IPS-18a (cell line): ENCODE data around the gene USP36.
A peak's percentile ranks its signal among the peaks of the same experiment; 100 is the strongest.
"Not testable (repeated sequence)": the region's sequence is repeated elsewhere in the genome, so short reads cannot be mapped to it uniquely, and the experiment has no call there.

ENCODE experiments used
- H3K27ac ChIP-seq: one replicate; pipeline ENCODE4 v1.5.1; 2013; ENCODE audit warnings: low read length
- H3K27me3 ChIP-seq: one replicate; pipeline ENCODE4 v1.6.1; 2013; ENCODE audit warnings: mild to moderate bottlenecking, low read length; ENCODE audit not compliant: control insufficient read depth, insufficient read depth
- H3K36me3 ChIP-seq: one replicate; pipeline ENCODE4 v1.6.1; 2013; ENCODE audit warnings: low read depth, low read length; ENCODE audit not compliant: control insufficient read depth
- H3K4me1 ChIP-seq: one replicate; pipeline ENCODE4 v1.6.1; 2013; ENCODE audit warnings: low read depth, low read length; ENCODE audit not compliant: control insufficient read depth
- H3K4me3 ChIP-seq: one replicate; pipeline ENCODE4 v1.5.1; 2013; ENCODE audit warnings: low read length
- H3K9ac ChIP-seq: one replicate; pipeline ENCODE4 v1.6.1; 2013; ENCODE audit warnings: mild to moderate bottlenecking, low read length, moderate library complexity
- H3K9me3 ChIP-seq: one replicate; pipeline ENCODE4 v1.6.1; 2013; ENCODE audit warnings: low read depth, low read length; ENCODE audit not compliant: control insufficient read depth

Gene USP36

GRCh38 chr17:78840780-78841611 lies at the start of gene USP36:
Gene USP36, minus strand, starts transcription at chr17:78840814. Its CDS starts 4,451 bp downstream, at chr17:78836363.
- H3K27ac ChIP-seq = peak within 1 kb of the TSS; percentile 49
- H3K36me3 ChIP-seq = peaks cover 18% of the 10 kb centered on the region
- H3K4me3 ChIP-seq = peak within 1 kb of the TSS; percentile 88
- peaks cover 13% of the 10 kb centered on the region for H3K4me1 ChIP-seq
- H3K27me3 ChIP-seq = no peaks in the 10 kb centered on the region
- no peaks in the 10 kb centered on the region for H3K9me3 ChIP-seq
- peak within 1 kb of the TSS; percentile 90 for H3K9ac ChIP-seq

GRCh38 chr17:78890096-78890495 lies 49.5 kb upstream of the USP36 start:
- not testable (repeated sequence) for H3K9ac ChIP-seq, H3K27ac ChIP-seq, H3K4me1 ChIP-seq

GRCh38 chr17:78889531-78889930 lies 48.9 kb upstream of the USP36 start:
- Histone ChIP-seq H3K9ac (no peak overlapping the region), H3K4me3 (no peak overlapping the region), H3K4me1 (peaks cover 3% of the 10 kb centered on the region), H3K9me3 (no peaks in the 10 kb centered on the region), H3K36me3 (no peaks in the 10 kb centered on the region), H3K27ac (no peak overlapping the region), H3K27me3 (no peaks in the 10 kb centered on the region)

More at GRCh38 chr17:78890096-78890495, 49.5 kb upstream of the USP36 start:
- not testable (repeated sequence) for H3K9me3 ChIP-seq, H3K36me3 ChIP-seq, H3K27me3 ChIP-seq, H3K4me3 ChIP-seq

DNA sequence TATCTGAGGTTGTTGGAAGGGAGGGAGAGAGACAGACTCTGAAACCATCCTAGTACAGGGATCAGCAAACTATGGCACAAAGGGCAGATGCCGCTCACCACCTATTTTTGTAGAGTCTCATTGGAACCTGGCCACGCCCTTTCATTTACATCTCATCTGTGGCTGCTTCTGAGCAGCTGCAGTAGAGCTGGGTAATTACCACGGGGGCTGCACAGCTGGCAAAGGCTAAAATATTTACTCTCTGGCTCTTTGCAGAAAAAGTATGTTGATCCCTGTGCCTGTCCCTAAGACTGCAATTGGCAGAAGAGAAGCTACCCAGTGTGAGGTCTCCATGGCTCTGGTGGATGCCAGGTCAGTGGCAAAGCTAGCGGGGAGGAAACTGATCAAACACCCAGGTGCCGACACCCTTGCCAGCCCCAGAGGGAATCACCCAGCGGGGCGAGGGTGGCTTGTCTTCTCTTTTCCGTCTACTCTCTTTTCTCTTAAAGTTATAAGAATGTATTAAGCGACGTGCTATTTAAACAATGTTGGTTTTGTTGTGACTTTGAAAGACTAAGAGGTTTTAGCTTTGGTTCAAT lies 48.4 kb upstream of the USP36 start:
- peaks cover 8% of the 10 kb centered on the region for H3K4me1 ChIP-seq
- H3K4me3 ChIP-seq = no peak overlapping the region
- H3K27me3 ChIP-seq = no peaks in the 10 kb centered on the region
- H3K9me3 ChIP-seq = no peaks in the 10 kb centered on the region
- H3K9ac ChIP-seq = no peak overlapping the region
- no peaks in the 10 kb centered on the region for H3K36me3 ChIP-seq
- H3K27ac ChIP-seq = no peak overlapping the region

DNA sequence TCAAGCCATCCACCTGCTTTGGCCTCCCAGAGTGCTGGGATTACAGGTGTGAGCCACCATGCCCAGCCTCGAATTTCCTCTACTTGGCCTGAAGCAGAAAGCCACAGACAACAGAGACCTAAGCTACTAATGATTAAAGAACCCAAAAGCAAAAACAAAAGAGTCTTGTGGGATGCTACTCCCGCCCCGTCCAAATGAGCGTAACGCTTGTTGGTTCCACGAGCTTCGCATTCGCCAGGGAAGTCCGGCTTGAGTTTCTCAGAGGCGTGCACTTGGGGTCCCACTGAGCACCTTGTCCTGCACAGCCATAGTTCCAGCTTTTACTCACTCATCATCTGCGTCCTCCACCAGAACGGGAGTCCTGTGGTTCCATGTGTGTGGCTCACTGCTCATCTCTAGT lies 46.3 kb upstream of the USP36 start:
- Histone ChIP-seq H3K27me3 (no peaks in the 10 kb centered on the region), H3K36me3 (no peaks in the 10 kb centered on the region), H3K27ac (no peak overlapping the region), H3K4me1 (peaks cover 12% of the 10 kb centered on the region), H3K9ac (no peak overlapping the region), H3K4me3 (no peak overlapping the region), H3K9me3 (no peaks in the 10 kb centered on the region)

DNA sequence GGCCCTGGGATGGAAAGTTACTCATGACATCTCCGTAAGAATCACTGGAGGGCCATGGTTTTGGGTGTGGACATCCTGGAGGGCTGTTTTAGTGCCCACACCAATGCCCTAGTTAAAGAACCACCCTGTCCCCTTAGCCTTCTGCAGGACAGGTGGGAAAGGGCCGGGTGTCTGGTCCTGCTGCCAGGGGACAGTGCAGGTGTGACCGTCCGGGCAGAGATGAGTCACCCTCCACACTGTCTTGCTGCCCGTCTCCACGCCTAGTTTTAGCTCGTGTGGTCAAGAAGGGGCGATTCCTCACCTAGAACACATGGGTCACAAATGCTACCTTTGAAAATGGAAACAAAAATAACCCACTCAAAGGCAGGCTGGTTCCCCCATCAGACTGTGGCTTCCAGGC lies 45.3 kb upstream of the USP36 start:
- Histone ChIP-seq H3K27ac (no peak overlapping the region), H3K9ac (no peak overlapping the region), H3K4me3 (no peak overlapping the region), H3K36me3 (no peaks in the 10 kb centered on the region), H3K4me1 (peaks cover 12% of the 10 kb centered on the region), H3K27me3 (no peaks in the 10 kb centered on the region), H3K9me3 (no peaks in the 10 kb centered on the region)

GRCh38 chr17:78884876-78885667 lies 44.5 kb upstream of the USP36 start:
- Histone ChIP-seq H3K9me3 (no peaks in the 10 kb centered on the region), H3K36me3 (no peaks in the 10 kb centered on the region), H3K4me1 (peaks cover 12% of the 10 kb centered on the region), H3K27ac (no peak overlapping the region), H3K4me3 (no peak overlapping the region), H3K9ac (no peak overlapping the region), H3K27me3 (no peaks in the 10 kb centered on the region)

DNA sequence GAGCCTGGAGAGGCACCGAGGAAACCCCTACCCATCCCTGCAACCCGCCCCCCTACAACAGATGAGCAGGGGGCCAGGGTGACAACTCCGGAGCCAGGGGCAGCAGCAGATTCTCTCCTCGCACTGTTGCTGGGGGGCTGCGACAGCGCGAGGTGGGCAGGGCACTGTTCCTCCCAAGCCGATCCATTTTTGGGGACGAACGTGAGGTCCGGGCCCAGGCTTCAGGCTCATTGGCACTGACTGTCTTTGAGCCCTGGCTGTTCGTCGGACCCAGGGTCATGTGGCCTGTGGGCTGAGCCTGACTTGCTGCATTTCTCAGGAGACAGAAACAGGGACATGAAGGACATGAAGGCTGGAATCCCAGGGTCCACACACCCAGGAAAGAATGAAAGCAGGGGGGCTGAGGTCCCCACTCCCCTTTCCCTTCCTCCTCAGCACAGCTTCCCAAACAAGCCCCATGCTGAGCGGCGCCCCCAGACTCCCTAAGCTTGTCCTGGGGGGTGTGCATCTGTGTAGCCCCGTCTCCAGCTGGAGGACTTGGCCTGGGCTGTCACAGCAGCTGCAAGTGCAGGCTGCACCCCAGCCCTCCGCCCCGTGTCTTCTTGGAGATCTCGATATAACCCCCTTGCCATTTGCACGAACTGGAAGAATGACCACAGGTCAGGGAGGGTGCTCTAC lies 43.7 kb upstream of the USP36 start:
- peak overlapping the region; percentile 33 for H3K9ac ChIP-seq

DNA sequence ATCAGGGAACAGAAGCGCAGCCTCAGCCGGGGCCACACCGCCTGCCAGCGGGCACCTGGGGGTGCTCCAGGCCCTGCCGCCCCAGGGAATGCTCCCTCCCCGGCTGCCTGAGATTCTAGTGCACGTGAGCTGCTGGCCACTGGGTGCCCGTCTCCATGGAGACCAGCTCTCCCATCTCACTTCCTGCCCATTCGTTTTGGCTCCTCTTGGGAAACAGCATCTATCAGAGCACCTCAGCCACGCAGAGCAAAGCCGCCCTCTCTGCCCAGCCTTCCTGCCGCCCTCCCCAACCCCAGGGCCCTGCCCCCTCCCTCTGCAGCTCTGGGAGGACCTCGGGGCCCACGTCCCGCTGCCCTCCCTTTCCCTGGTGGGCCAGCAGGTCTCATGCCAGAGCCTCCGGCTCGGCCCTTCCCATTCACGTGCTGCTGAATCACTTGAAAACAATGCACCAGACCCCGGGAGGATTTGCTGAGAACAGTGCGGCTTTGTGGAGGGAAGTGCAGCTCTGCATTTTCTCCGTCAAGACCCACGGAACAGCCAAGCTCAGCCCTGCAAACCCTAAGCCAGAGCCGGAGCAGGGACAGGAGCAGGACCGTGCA lies 43.0 kb upstream of the USP36 start:
- no peaks in the 10 kb centered on the region for H3K27me3 ChIP-seq
- peak overlapping the region; percentile 21 for H3K4me3 ChIP-seq
- H3K9me3 ChIP-seq = no peaks in the 10 kb centered on the region
- no peak overlapping the region for H3K27ac ChIP-seq
- peak overlapping the region; percentile 33 for H3K9ac ChIP-seq
- H3K4me1 ChIP-seq = peaks cover 12% of the 10 kb centered on the region
- H3K36me3 ChIP-seq = no peaks in the 10 kb centered on the region

More for the DNA sequence above, 43.7 kb upstream of the USP36 start:
- H3K4me1 ChIP-seq = peaks cover 12% of the 10 kb centered on the region
- H3K9me3 ChIP-seq = no peaks in the 10 kb centered on the region
- H3K27ac ChIP-seq = no peak overlapping the region
- H3K36me3 ChIP-seq = no peaks in the 10 kb centered on the region
- H3K4me3 ChIP-seq = peak overlapping the region; percentile 21
- no peaks in the 10 kb centered on the region for H3K27me3 ChIP-seq

GRCh38 chr17:78883089-78883532 lies 42.5 kb upstream of the USP36 start:
- Histone ChIP-seq H3K4me1 (peaks cover 12% of the 10 kb centered on the region), H3K36me3 (no peaks in the 10 kb centered on the region), H3K27me3 (no peaks in the 10 kb centered on the region), H3K27ac (no peak overlapping the region), H3K9ac (no peak overlapping the region), H3K9me3 (no peaks in the 10 kb centered on the region), H3K4me3 (no peak overlapping the region)
